ACC112 (cell line): ENCODE results near the gene LRP1B.

Source experiments
- H2AFZ ChIP-seq: fragments of 200-600 bp; sonication (generic); one replicate; pipeline ENCODE4 v1.6.0; 2017; ENCODE audit warnings: antibody characterized with exemption, low read length; ENCODE audit not compliant: unreplicated experiment
- H3K27ac ChIP-seq: fragments of 200-600 bp; sonication (generic); 2 replicates; pipeline ENCODE4 v1.5.1; 2014; ENCODE audit warnings: low read depth, mild to moderate bottlenecking, antibody characterized with exemption, low read length, moderate library complexity
- H3K27me3 ChIP-seq: fragments of 200-600 bp; sonication (generic); 2 replicates; pipeline ENCODE4 v1.6.1; 2014; ENCODE audit warnings: mild to moderate bottlenecking, antibody characterized with exemption, low read length, moderate library complexity, mixed read lengths; ENCODE audit not compliant: insufficient read depth
- H3K36me3 ChIP-seq: fragments of 200-600 bp; sonication (generic); 2 replicates; pipeline ENCODE4 v1.6.1; 2016; ENCODE audit warnings: mild to moderate bottlenecking, antibody characterized with exemption, low read length, moderate library complexity, mixed read lengths; ENCODE audit not compliant: insufficient read depth
- H3K4me1 ChIP-seq: fragments of 200-600 bp; sonication (generic); one replicate; pipeline ENCODE4 v1.6.1; 2016; ENCODE audit warnings: low read length, mixed read lengths; ENCODE audit not compliant: insufficient read depth, unreplicated experiment, control insufficient read depth
- H3K4me3 ChIP-seq: fragments of 200-600 bp; sonication (generic); 2 replicates; pipeline ENCODE4 v1.5.1; 2014; ENCODE audit warnings: mild to moderate bottlenecking, low read depth, low read length
- H3K79me2 ChIP-seq: fragments of 200-600 bp; sonication (generic); one replicate; pipeline ENCODE4 v1.6.0; 2016; ENCODE audit warnings: low read length; ENCODE audit not compliant: control insufficient read depth, unreplicated experiment, insufficient read depth

Gene LRP1B

DNA sequence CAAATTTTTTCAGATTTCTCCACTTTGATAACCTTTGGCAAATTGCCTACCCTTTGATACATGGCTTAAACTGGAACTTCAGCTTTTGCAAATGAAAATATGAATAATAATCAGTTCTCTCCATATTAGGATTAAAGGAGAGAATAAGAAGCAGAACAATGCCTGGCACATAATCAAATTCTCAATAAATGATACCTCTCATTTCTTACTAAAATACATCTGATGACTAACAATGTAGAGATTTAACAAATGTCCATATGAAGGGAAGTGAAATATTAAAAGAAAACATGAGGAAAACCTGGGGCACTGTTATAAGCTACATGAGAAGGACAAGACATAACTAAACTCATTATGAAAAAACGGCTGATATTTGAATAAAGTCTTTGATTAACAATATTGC is 1103.6 kb downstream of the LRP1B start:
- no peaks in the 10 kb centered on the region for H3K79me2 ChIP-seq
- H3K4me1 ChIP-seq = peaks cover 4% of the 10 kb centered on the region
- no peak overlapping the region for H3K4me3 ChIP-seq

DNA sequence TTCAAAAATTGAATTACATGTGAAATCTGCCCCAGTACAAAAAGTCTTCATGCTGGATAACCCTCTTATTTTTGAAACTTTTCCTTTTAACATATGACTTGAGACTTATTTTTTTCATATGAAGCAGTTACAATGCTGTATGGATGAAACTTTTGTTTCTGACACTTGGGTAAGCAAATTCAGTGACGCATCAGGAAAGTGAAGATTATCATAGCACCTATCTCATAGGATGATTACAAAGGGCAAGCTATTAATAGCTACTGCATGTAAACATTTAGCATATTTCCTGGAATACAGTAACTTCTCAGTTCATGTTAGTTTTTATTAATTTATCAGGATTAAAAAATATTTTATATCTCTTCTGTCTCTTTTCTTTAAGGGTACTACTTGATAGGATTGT is 1109.2 kb downstream of the LRP1B start:
- Histone ChIP-seq H3K27ac (peak overlapping the region; percentile 98), H3K36me3 (no peaks in the 10 kb centered on the region), H3K4me3 (no peak overlapping the region), H3K79me2 (no peaks in the 10 kb centered on the region), H2AFZ (peak overlapping the region; percentile 8), H3K4me1 (peaks cover 24% of the 10 kb centered on the region), H3K27me3 (no peaks in the 10 kb centered on the region)

More for the DNA sequence above, 1103.6 kb downstream of the LRP1B start:
- H3K27me3 ChIP-seq = no peaks in the 10 kb centered on the region
- H3K36me3 ChIP-seq = 0 out of 2 replicates have a peak, but pooled peaks cover 3% of the 10 kb centered on the region
- H2AFZ ChIP-seq = no peak overlapping the region
- H3K27ac ChIP-seq = no peak overlapping the region

DNA sequence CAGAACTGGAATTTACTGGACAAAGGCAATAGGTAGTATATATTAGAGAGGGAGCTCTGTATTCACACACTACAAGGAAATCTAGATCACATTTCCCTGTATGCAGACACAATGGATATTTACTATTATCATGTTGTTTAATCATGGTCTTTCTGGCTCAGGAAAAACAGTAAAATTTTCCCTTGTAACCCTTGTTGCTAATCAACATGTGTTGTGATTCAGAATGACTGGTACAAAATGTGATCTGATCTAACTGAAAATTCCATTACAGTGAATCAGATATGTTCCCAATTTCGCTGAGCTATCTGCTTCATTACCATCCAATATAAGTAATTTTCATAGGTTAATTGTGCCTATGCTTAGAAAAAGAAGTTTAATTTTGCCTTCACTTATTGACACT is 1109.7 kb downstream of the LRP1B start:
- Histone ChIP-seq H3K79me2 (no peaks in the 10 kb centered on the region), H3K36me3 (no peaks in the 10 kb centered on the region)

DNA sequence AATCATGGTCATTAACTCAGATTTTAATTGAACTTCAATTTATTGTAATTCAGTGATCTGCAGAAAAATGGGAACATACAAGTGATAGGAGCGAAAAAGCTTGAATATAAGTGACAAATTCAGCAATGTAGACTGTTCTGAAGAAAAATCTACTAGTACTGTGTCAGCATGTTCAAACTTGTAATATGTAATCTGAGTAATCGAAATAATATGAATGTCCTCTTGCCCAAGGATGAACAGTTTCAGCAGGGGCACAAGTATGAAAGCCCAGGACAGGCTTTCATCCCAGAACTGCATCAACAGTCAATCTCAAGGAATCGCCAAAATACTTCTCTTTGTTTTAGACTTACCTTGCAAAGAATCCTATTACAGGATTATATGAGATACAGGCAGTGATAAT is 1110.5 kb downstream of the LRP1B start:
- H3K4me3 ChIP-seq = no peak overlapping the region
- H3K27me3 ChIP-seq = no peaks in the 10 kb centered on the region
- H3K4me1 ChIP-seq = peaks cover 24% of the 10 kb centered on the region
- H3K27ac ChIP-seq = peak overlapping the region; percentile 98
- peak overlapping the region; percentile 64 for H2AFZ ChIP-seq
- no peaks in the 10 kb centered on the region for H3K79me2 ChIP-seq
- no peaks in the 10 kb centered on the region for H3K36me3 ChIP-seq

More for the DNA sequence above, 1109.7 kb downstream of the LRP1B start:
- Histone ChIP-seq H3K27ac (peak overlapping the region; percentile 98), H3K27me3 (no peaks in the 10 kb centered on the region), H3K4me1 (peaks cover 24% of the 10 kb centered on the region), H2AFZ (peak overlapping the region; percentile 8), H3K4me3 (peak overlapping the region; percentile 7; the same call in 1 of the 2 replicates)

DNA sequence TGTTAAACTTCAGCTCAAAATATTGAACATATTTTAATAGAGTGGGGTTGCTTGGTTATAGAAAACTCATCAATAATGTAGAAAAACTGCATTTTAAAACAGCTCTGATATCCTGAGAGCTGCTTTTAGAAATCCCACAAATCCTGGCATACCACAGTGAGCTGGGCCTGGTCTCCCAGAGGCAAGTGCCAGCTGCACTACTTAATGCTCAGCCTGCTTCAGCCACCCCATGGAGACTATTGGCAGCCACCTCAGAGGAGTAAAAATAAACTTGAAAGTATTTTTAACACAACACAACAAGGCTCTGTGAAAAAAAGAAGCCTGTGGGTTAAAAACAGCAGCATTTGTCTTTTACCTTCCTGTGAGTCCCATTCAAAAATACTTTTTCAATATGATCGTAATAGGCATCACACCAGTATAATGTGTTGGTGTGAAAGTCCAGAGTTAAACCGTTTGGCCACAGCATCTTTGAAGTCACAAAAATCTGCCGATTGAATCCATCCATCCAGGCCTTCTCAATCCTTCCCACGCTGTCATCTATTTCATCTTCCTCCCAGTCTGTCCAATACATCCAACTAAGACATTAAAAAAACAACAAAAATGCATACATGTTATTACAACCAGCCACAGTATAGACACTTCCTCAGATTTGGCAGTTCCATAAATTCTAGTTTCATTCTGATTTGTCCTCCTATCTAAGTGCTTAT is 1115.3 kb downstream of the LRP1B start:
- no peaks in the 10 kb centered on the region for H3K36me3 ChIP-seq
- H3K27me3 ChIP-seq = no peaks in the 10 kb centered on the region
- no peak overlapping the region for H3K4me3 ChIP-seq
- no peaks in the 10 kb centered on the region for H3K79me2 ChIP-seq
- H2AFZ ChIP-seq = no peak overlapping the region
- peaks cover 8% of the 10 kb centered on the region for H3K4me1 ChIP-seq
- no peak overlapping the region for H3K27ac ChIP-seq

DNA sequence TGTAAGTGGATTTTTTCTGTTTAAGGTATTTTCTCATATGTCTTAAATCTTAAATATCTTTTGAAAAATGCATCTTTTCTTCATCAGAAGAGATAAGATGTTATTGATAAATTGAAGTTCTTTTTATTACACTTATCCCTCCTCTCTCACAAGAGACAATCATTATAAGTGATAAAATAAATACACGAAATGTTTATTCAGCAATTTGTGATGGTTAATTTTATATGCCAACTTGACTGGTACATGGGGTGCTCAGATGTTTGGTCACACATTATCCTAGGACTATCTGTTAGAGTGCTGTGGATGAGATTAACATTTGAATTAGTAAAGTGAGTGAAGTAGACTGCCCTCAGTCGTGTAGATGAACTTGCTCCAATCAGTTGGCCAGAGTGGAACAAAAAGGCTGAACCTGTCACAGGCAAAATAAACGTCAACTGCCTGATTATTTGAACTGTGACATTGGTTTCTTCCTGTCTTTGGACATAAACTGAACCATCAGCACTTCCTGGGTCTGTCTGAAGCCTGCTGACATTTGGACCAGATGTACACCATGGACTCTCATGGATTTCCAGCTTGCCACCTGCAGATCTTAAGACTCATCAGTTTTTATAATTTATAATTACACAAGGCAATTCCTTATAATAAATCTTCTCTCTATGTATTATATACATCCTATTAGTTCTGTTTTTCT is 1126.7 kb downstream of the LRP1B start:
- Histone ChIP-seq H3K27me3 (no peaks in the 10 kb centered on the region), H3K4me3 (no peak overlapping the region), H2AFZ (no peak overlapping the region), H3K4me1 (peaks cover 4% of the 10 kb centered on the region), H3K36me3 (no peaks in the 10 kb centered on the region), H3K79me2 (no peaks in the 10 kb centered on the region), H3K27ac (no peak overlapping the region)

DNA sequence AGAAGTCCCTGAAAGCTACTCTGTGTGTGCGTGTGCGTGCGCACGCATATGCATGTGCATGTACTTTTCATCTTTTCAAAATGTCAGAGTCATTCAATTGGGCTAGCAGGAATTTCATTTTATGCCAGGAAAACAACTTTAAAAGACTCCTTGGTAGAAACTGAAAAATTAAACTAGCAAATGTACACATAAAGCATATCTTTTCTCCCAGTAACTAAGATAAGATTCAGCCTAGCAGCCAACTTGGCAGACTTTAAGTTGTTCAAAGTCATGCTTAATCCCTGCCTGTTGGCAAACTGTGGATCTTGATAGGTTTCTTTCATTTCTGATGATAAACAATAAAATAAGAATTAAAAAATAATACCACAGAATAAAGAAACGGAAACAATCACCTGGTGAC is 1129.1 kb downstream of the LRP1B start:
- H3K4me3 ChIP-seq = no peak overlapping the region
- H3K27ac ChIP-seq = no peak overlapping the region
- no peaks in the 10 kb centered on the region for H3K79me2 ChIP-seq
- H3K36me3 ChIP-seq = no peaks in the 10 kb centered on the region
- H3K4me1 ChIP-seq = peaks cover 24% of the 10 kb centered on the region
- H3K27me3 ChIP-seq = no peaks in the 10 kb centered on the region
- H2AFZ ChIP-seq = no peak overlapping the region

DNA sequence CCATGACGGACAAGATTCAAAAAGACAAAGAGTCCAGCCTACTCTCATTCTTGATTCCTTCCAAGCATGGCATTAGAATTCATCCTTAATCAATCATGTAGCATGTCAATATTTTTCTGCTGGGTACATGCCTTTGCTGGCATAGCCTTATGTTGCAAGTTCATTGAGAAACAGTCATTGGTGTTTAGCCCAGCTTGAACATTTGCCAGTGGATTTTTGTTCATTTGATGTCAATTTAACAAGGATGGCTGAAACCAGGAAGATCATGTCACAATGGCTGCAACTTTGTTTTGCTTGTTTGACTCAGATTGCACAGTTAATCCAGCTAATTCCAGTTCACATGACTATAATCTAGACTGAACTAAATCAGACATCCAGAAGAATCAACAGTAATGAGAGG is 1132.2 kb downstream of the LRP1B start:
- H3K79me2 ChIP-seq = no peaks in the 10 kb centered on the region
- no peak overlapping the region for H3K4me3 ChIP-seq
- H3K4me1 ChIP-seq = peaks cover 25% of the 10 kb centered on the region
- no peaks in the 10 kb centered on the region for H3K36me3 ChIP-seq
- no peaks in the 10 kb centered on the region for H3K27me3 ChIP-seq
- peak overlapping the region; percentile 13 for H2AFZ ChIP-seq
- H3K27ac ChIP-seq = peak overlapping the region; percentile 74

DNA sequence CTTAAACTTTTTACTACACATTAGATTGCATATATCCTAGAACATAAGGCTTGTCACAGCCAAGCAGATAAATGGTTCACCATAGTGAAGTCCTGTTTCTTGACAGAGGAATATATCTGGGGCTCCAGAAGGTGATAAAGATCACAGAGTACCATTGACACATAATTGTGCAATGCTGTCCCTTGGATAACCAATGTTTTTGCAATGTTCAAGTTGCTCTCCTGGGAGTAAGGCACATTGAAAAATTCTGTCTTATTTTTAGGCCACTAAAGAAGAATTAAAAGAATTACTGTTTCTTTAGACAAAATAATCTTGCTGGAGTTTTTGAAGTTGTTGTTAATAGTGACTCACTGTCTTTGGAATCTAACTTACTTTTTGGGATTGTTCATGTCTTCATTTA is 1132.8 kb downstream of the LRP1B start:
- peak overlapping the region; percentile 74 for H3K27ac ChIP-seq
- peaks cover 25% of the 10 kb centered on the region for H3K4me1 ChIP-seq
- no peak overlapping the region for H3K4me3 ChIP-seq
- H3K79me2 ChIP-seq = no peaks in the 10 kb centered on the region
- H3K27me3 ChIP-seq = no peaks in the 10 kb centered on the region
- peak overlapping the region; percentile 13 for H2AFZ ChIP-seq
- no peaks in the 10 kb centered on the region for H3K36me3 ChIP-seq

DNA sequence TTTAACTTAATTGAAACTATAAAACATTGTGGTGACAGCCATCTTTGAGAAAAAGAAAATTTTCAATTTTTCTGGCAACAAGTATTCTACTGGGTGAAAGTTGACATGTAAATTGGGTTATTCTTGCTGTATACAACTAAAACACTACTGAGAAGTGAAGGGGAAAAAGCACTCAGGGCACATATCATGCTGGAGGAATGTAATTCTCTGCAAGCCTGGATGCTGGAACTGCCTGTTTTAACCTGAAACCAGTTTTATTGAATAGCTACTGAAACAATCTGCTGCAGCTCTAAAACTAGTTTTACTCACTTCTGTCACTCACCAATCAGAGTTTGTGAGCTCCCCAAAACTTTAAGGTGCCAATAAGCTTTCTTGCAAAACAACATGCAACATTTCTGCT is 1136.0 kb downstream of the LRP1B start:
- H3K27ac ChIP-seq = no peak overlapping the region

DNA sequence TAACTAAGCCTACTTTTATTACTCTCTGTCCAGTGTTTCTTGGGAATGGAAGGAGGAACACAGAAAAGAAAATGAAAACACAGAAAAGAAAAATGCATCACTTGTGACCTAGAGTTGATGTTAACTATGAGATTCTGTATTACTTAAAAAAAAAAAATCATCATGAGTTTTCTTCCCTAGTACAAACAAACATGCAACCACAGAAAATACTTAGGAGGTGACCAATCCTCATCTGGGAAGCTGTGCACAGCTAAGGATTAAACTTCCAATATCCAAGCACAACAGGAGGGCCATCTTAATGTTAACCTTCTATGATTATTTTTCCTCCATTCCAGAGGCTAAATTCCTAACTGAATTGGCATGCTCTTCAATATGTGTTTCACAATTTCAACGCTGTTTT is 1140.4 kb downstream of the LRP1B start:
- H2AFZ ChIP-seq = peak overlapping the region; percentile 28
- no peaks in the 10 kb centered on the region for H3K36me3 ChIP-seq
- H3K4me1 ChIP-seq = peaks cover 28% of the 10 kb centered on the region
- peak overlapping the region; percentile 64 for H3K27ac ChIP-seq
- peak overlapping the region; percentile 7; the same call in 1 of the 2 replicates for H3K4me3 ChIP-seq
- H3K79me2 ChIP-seq = no peaks in the 10 kb centered on the region
- no peaks in the 10 kb centered on the region for H3K27me3 ChIP-seq

More for the DNA sequence above, 1136.0 kb downstream of the LRP1B start:
- H3K4me3 ChIP-seq = no peak overlapping the region
- no peak overlapping the region for H2AFZ ChIP-seq
- no peaks in the 10 kb centered on the region for H3K79me2 ChIP-seq
- peaks cover 36% of the 10 kb centered on the region for H3K4me1 ChIP-seq
- no peaks in the 10 kb centered on the region for H3K36me3 ChIP-seq
- no peaks in the 10 kb centered on the region for H3K27me3 ChIP-seq
